ENCODE measurements around the gene SLC22A23. TPM values are rescaled to one million over a fixed set of nuclear protein-coding genes. Genes with fewer than 3 reads are reported as not detected.

SLC22A23 gene
- total RNA-seq, 2 donors from 2014 or later = 11.1 to 13.3 TPM

- H3K9me3 ChIP-seq (ENCODE audit: control insufficient read depth, low read length) = no peaks in the 10 kb centered on the region
- no peaks in the 10 kb centered on the region for H3K36me3 Mint-ChIP-seq (ENCODE audit: low read depth)
- H3K4me3 Mint-ChIP-seq = no peak overlapping the region
- peak overlapping the region; percentile 97 for H3K27ac ChIP-seq (ENCODE audit: low read depth, low read length)
- no peak overlapping the region for H3K4me3 ChIP-seq (ENCODE audit: low read length)
- no peak overlapping the region for H3K9ac ChIP-seq (ENCODE audit: extremely low read depth, low read length, poor library complexity, severe bottlenecking)
- no peaks in the 10 kb centered on the region for H3K27me3 Mint-ChIP-seq (ENCODE audit: insufficient read depth)
- 91 to 100% methylated on average over 8 of the region's 8 CpGs for WGBS, 2 experiments (ENCODE audit: insufficient coverage in 1 of 2, insufficient read length in 1 of 2)
- H3K4me1 ChIP-seq (ENCODE audit: control insufficient read depth, insufficient read depth, low read length) = no peaks in the 10 kb centered on the region
- no peaks in the 10 kb centered on the region for H3K27me3 ChIP-seq (ENCODE audit: control insufficient read depth, insufficient read depth, low read length, poor library complexity, severe bottlenecking)
- H3K36me3 ChIP-seq (ENCODE audit: control insufficient read depth, insufficient read depth, low read length) = no peaks in the 10 kb centered on the region
- no peaks in the 10 kb centered on the region for H3K9me3 Mint-ChIP-seq
- no peak overlapping the region for H3K27ac Mint-ChIP-seq
- peak; percentile 20 for DNase-seq
- peaks cover 10% of the 10 kb centered on the region for H3K4me1 Mint-ChIP-seq
- no peak for TF ChIP-seq CTCF (conservative IDR thresholded peaks at IDR 0.05)
Observed at GRCh38 chr6:3294396-3294795, 162.5 kb downstream of the SLC22A23 start.

GRCh38 chr6:3293271-3294155, 163.3 kb downstream of the SLC22A23 start:
- Histone ChIP-seq H3K27ac (ENCODE audit: low read depth, low read length) (peak overlapping the region; percentile 38), H3K36me3 (ENCODE audit: control insufficient read depth, insufficient read depth, low read length) (no peaks in the 10 kb centered on the region), H3K9ac (ENCODE audit: extremely low read depth, low read length, poor library complexity, severe bottlenecking) (no peak overlapping the region), H3K4me3 (ENCODE audit: low read length) (no peak overlapping the region), H3K27me3 (ENCODE audit: control insufficient read depth, insufficient read depth, low read length, poor library complexity, severe bottlenecking) (no peaks in the 10 kb centered on the region), H3K9me3 (ENCODE audit: control insufficient read depth, low read length) (no peaks in the 10 kb centered on the region), H3K4me1 (ENCODE audit: control insufficient read depth, insufficient read depth, low read length) (no peaks in the 10 kb centered on the region)
- H3K27me3 Mint-ChIP-seq (ENCODE audit: insufficient read depth) = no peaks in the 10 kb centered on the region
- no peaks in the 10 kb centered on the region for H3K36me3 Mint-ChIP-seq (ENCODE audit: low read depth)
- no peak overlapping the region for H3K4me3 Mint-ChIP-seq
- no peaks in the 10 kb centered on the region for H3K9me3 Mint-ChIP-seq
- peak; percentile 31 for DNase-seq
- peaks cover 10% of the 10 kb centered on the region for H3K4me1 Mint-ChIP-seq
- TF ChIP-seq CTCF (conservative IDR thresholded peaks at IDR 0.05) = no peak
- 91% methylated on average over 26 of the region's 26 CpGs for WGBS, 2 experiments (ENCODE audit: insufficient coverage in 1 of 2, insufficient read length in 1 of 2)
- no peak overlapping the region for H3K27ac Mint-ChIP-seq

GRCh38 chr6:3292431-3293197, 164.2 kb downstream of the SLC22A23 start:
- H3K9me3 ChIP-seq (ENCODE audit: control insufficient read depth, low read length) = no peaks in the 10 kb centered on the region
- no peaks in the 10 kb centered on the region for H3K9me3 Mint-ChIP-seq
- DNase-seq = peak; percentile 32
- no peaks in the 10 kb centered on the region for H3K36me3 Mint-ChIP-seq (ENCODE audit: low read depth)
- no peak for TF ChIP-seq CTCF (conservative IDR thresholded peaks at IDR 0.05)
- 94 to 98% methylated on average over 21 to 32 of the region's 32 CpGs for WGBS, 2 experiments (ENCODE audit: insufficient coverage in 1 of 2, insufficient read length in 1 of 2)
- no peak overlapping the region for H3K27ac ChIP-seq (ENCODE audit: low read depth, low read length)
- H3K27ac Mint-ChIP-seq = no peak overlapping the region
- H3K4me3 ChIP-seq (ENCODE audit: low read length) = no peak overlapping the region
- H3K27me3 Mint-ChIP-seq (ENCODE audit: insufficient read depth) = no peaks in the 10 kb centered on the region
- H3K4me3 Mint-ChIP-seq = no peak overlapping the region
- H3K4me1 ChIP-seq (ENCODE audit: control insufficient read depth, insufficient read depth, low read length) = no peaks in the 10 kb centered on the region
- H3K9ac ChIP-seq (ENCODE audit: extremely low read depth, low read length, poor library complexity, severe bottlenecking) = no peak overlapping the region
- no peaks in the 10 kb centered on the region for H3K27me3 ChIP-seq (ENCODE audit: control insufficient read depth, insufficient read depth, low read length, poor library complexity, severe bottlenecking)
- H3K4me1 Mint-ChIP-seq = peaks cover 10% of the 10 kb centered on the region
- H3K36me3 ChIP-seq (ENCODE audit: control insufficient read depth, insufficient read depth, low read length) = no peaks in the 10 kb centered on the region
